NT2/D1 (cell line): ENCODE measurements around the gene CENPL.
A peak's percentile ranks its signal among the peaks of the same experiment; 100 is the strongest.
"Not testable (repeated sequence)": the region's sequence is repeated elsewhere in the genome, so short reads cannot be mapped to it uniquely, and the experiment has no call there.

Source experiments
- DNase-seq: peaks from one replicate; pipeline ENCODE4 v3.0.0-alpha.2; 2011; ENCODE audit warnings: low read depth, low spot score
- H3K27me3 ChIP-seq: 2 replicates; pipeline ENCODE4 v1.6.0; 2011; ENCODE audit warnings: mild to moderate bottlenecking; ENCODE audit not compliant: insufficient read length, insufficient read depth
- H3K36me3 ChIP-seq: 2 replicates; pipeline ENCODE4 v1.6.1; 2011; ENCODE audit warnings: mild to moderate bottlenecking, low read length, mixed read lengths; ENCODE audit not compliant: insufficient read depth, insufficient read length
- H3K4me1 ChIP-seq: 2 replicates; pipeline ENCODE4 v1.5.1; 2011; ENCODE audit not compliant: insufficient read depth, insufficient read length
- H3K4me3 ChIP-seq: 2 replicates; pipeline ENCODE4 v1.5.1; 2011; ENCODE audit warnings: low read depth; ENCODE audit not compliant: insufficient read length
- H3K9ac ChIP-seq: 2 replicates; pipeline ENCODE4 v1.6.0; 2011; ENCODE audit warnings: low read depth; ENCODE audit not compliant: insufficient read length
- H3K9me3 ChIP-seq: 2 replicates; pipeline ENCODE4 v1.5.1; 2011; ENCODE audit warnings: mild to moderate bottlenecking, low read length; ENCODE audit not compliant: insufficient read depth
- SUZ12 ChIP-seq: IDR thresholded peaks from 2 replicates; pipeline ENCODE4 v1.6.1; 2011; ENCODE audit not compliant: insufficient read length, insufficient read depth; ENCODE audit errors: extremely low read depth
- YY1 ChIP-seq: IDR thresholded peaks from 2 replicates; pipeline ENCODE4 v1.6.1; 2011; ENCODE audit not compliant: insufficient read length, insufficient read depth
- ZNF274 ChIP-seq: IDR thresholded peaks from 2 replicates; pipeline ENCODE4 v1.6.1; 2011; ENCODE audit warnings: mild to moderate bottlenecking, low read depth, low read length

The CENPL gene

DNA sequence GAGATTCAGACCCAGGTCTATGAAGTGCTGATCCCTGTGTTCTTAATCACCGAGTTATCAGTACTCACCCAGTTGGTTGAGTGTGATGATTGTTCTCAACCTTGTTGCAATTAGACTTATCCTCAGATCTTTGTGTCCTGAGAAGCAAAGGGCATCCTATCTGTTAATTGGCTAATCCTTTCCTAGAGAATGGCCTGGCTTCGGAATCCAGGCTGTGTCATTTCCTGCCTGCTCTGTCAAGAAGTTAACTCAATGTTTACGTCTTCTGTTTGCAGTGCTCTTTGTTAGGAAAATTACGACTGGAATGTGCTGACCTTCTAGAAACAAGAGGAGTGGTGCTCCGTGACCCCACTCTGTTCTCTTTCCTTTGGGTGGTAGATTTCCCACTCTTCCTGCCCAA, 28.4 kb upstream of the CENPL start:
- H3K9ac ChIP-seq, result no peak overlapping the region
- no peaks in the 10 kb centered on the region for H3K27me3 ChIP-seq
- no peak for TF ChIP-seq ZNF274
- no peak for TF ChIP-seq YY1
- TF ChIP-seq SUZ12, result no peak
- H3K36me3 ChIP-seq, result peaks cover 77% of the 10 kb centered on the region
- H3K9me3 ChIP-seq, result no peaks in the 10 kb centered on the region
- DNase-seq, result peak; percentile 91
- peaks cover 4% of the 10 kb centered on the region for H3K4me1 ChIP-seq
- H3K4me3 ChIP-seq, result no peak overlapping the region

DNA sequence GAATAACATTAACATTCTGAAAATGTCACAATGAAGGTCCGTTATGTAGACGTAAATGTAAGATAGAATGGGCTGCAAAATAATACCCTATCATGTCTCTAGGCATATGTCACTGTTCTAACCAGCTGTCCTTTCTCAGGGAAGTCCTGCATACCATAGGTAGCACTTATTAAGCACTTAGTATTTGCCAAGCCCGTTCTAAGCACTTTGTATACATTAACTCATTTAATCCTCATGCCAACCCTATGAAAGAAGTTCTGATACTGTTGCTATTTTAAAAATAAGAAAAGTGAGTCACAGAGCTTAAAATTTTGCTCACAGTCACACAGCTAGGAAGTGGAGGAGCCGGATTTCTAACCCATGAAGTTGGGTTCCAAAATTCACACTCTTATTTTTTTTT, 27.4 kb upstream of the CENPL start:
- DNase-seq, result no peak
- Histone ChIP-seq H3K4me1 (peaks cover 4% of the 10 kb centered on the region), H3K27me3 (no peaks in the 10 kb centered on the region), H3K9me3 (no peaks in the 10 kb centered on the region), H3K36me3 (peaks cover 69% of the 10 kb centered on the region), H3K4me3 (no peak overlapping the region), H3K9ac (no peak overlapping the region)
- TF ChIP-seq SUZ12 (no peak), ZNF274 (no peak), YY1 (no peak)

DNA sequence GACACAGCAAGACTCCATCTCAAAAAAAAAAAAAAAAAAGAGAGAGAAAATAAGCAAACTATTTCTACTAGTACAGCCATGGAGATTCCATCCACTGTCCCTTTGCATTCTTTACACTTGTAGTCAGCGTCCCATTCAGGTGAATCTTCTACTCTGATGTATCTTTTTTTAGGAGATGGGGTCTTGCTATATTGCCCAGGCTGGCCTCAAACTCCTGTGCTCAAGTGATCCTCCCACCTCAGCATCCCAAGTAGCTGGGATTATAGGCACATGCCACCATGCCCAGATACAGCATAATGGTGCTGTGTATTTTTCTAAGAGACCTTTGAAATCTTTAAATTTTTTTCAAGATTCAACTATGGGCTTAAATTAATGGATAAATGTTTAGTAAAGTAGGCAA, 8.1 kb upstream of the CENPL start:
- no peaks in the 10 kb centered on the region for H3K27me3 ChIP-seq
- no peak overlapping the region for H3K4me3 ChIP-seq
- H3K4me1 ChIP-seq, result no peaks in the 10 kb centered on the region
- peaks cover 80% of the 10 kb centered on the region for H3K36me3 ChIP-seq
- H3K9ac ChIP-seq, result no peak overlapping the region
- H3K9me3 ChIP-seq, result no peaks in the 10 kb centered on the region
- TF ChIP-seq YY1, result no peak
- TF ChIP-seq SUZ12, result no peak
- no peak for TF ChIP-seq ZNF274
- no peak for DNase-seq

DNA sequence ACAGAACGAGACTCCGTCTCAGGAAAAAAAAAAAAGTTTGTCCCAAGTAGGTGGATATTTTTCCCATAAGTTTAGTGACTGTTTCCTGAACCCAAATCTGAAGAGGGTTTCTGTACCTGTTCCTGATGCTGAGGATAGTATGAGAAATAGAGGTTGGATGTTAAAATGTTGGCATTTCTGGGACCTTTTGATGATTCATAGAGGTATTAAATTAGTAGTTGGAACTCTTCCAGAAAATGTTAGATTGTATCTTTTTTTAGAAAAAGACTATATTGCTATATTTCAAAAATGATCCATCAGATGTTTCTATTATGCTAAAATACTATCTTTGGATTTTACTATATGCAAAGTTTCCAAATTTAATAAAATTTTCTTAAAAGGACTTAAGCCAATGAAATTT, 2.9 kb upstream of the CENPL start:
- H3K4me1 ChIP-seq, result no peaks in the 10 kb centered on the region
- H3K4me3 ChIP-seq, result no peak overlapping the region
- DNase-seq, result no peak
- no peak overlapping the region for H3K9ac ChIP-seq
- no peaks in the 10 kb centered on the region for H3K9me3 ChIP-seq
- H3K27me3 ChIP-seq, result no peaks in the 10 kb centered on the region
- no peak for TF ChIP-seq ZNF274
- no peak for TF ChIP-seq SUZ12
- TF ChIP-seq YY1, result no peak
- peaks cover 54% of the 10 kb centered on the region for H3K36me3 ChIP-seq

DNA sequence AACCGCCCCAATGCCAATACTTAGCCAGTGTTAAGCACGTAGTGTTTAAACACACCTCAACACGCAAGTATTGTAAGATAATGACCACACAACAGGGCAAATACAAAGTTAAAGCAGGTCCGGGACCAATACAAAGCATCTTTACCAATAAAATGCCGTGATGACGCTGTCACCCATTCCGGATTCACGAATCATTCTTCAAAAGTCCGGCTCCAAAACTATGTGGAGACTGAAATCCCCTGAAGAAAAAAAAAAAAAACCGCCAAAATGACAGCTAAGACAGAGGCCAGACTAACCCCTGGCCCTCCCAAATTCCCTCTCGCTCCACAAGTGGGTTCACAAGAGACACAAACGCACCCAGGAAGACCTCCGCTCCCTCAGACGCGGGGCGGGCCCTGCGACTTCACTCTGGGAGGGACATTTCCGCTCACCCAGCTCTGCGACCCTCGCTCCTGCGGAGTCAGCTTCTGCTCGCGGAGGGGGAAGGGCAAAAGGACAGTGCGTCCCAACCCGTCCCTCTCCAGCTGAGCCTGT, 835 bp downstream of the CENPL start:
- TF ChIP-seq ZNF274 (no peak), YY1 (no peak), SUZ12 (no peak)
- Histone ChIP-seq H3K4me3 (peak overlapping the region; percentile 96), H3K4me1 (no peaks in the 10 kb centered on the region), H3K36me3 (peaks cover 49% of the 10 kb centered on the region), H3K27me3 (no peaks in the 10 kb centered on the region), H3K9ac (peak overlapping the region; percentile 97), H3K9me3 (no peaks in the 10 kb centered on the region)
- DNase-seq, result no peak

DNA sequence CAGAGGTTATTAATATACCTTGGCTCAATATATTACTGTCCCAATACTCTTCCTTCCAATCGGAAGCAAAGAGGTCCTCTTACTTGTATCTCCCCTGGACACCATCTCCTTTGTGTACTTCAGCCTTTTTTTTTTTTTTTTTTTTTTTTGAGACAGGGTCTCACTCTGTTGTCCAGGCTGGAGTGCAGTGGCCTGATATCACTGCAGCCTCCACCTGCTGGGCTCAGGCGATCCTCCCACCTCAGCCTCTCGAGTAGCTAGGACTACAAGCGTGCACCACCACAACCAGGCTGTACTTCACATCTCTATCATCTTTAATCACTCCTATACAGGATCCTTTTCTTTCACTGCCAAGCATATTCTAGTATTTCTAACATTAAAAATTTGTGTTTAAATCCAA, 3.0 kb downstream of the CENPL start:
- Histone ChIP-seq H3K4me1 (no peaks in the 10 kb centered on the region), H3K9ac (no peak overlapping the region), H3K36me3 (peaks cover 40% of the 10 kb centered on the region), H3K27me3 (no peaks in the 10 kb centered on the region), H3K9me3 (0 out of 2 replicates have a peak, but pooled peaks cover 3% of the 10 kb centered on the region), H3K4me3 (no peak overlapping the region)
- TF ChIP-seq ZNF274 (no peak), YY1 (no peak), SUZ12 (no peak)
- DNase-seq, result no peak

DNA sequence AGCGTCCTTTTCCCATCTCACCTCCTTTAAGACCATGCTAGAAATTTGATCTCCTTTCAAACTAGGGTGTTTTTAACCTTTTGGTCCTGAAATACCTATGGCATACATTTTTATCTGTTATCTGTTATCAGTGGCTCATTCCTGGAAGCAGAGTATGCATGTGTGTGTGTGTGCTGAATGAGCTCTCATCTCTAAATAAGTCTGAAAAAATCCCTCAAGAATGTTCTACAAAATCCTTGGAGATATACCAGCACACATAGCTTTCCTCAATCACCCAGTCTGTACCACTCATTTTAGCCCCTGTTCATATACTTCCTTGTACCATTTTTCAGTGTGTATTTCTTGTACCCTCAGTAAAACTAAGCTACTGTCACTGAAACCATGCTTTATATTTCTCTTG, 6.2 kb downstream of the CENPL start:
- H3K9ac ChIP-seq, result no peak overlapping the region
- H3K9me3 ChIP-seq, result 0 out of 2 replicates have a peak, but pooled peaks cover 3% of the 10 kb centered on the region
- no peak overlapping the region for H3K4me3 ChIP-seq
- no peaks in the 10 kb centered on the region for H3K4me1 ChIP-seq
- H3K36me3 ChIP-seq, result peaks cover 38% of the 10 kb centered on the region
- DNase-seq, result no peak
- TF ChIP-seq YY1 (no peak), SUZ12 (no peak), ZNF274 (no peak)
- no peaks in the 10 kb centered on the region for H3K27me3 ChIP-seq

DNA sequence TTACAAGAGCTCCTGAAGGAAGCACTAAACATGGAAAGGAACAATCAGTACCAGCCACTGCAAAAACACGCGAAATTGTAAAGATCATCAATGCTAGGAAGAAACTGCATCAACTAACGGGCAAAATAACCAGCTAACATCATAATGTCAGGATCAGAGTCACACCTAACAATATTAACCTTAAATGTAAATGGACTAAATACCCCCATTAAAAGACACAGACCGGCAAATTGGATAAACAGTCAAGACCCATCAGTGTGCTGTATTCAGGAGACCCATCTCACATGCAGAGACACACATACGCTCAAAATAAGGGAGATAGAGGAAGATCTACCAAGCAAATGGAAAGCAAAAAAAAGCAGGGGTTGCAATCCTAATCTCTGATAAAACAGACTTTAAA, 11.0 kb downstream of the CENPL start:
- H3K36me3 ChIP-seq, result peaks cover 33% of the 10 kb centered on the region
- H3K9ac ChIP-seq, H3K4me3 ChIP-seq, H3K9me3 ChIP-seq, DNase-seq, H3K4me1 ChIP-seq, H3K27me3 ChIP-seq: not testable (repeated sequence)
